HepG2 (cell line): ENCODE results near the gene MYO15A. TPM values are rescaled to one million over a fixed set of nuclear protein-coding genes. Genes with fewer than 3 reads are reported as not detected.

Experiments
- ARNT ChIP-seq: fragments of 450-650 bp; IDR thresholded peaks from 2 replicates; pipeline ENCODE4 v1.6.1; 2017
- ATF1 ChIP-seq: IDR thresholded peaks from 2 replicates; pipeline ENCODE4 v1.6.1; 2016; ENCODE audit warnings: mild to moderate bottlenecking, control low read depth
- DNMT1 ChIP-seq: sonication (generic); formaldehyde crosslinking; IDR thresholded peaks from 2 replicates; pipeline ENCODE4 v1.5.1; 2020; ENCODE audit warnings: mild to moderate bottlenecking, missing genetic modification reagents
- DPF2 ChIP-seq: sonication (generic); formaldehyde crosslinking; IDR thresholded peaks from 2 replicates; pipeline ENCODE4 v1.4.0; 2020; ENCODE audit warnings: mild to moderate bottlenecking, low read depth, missing genetic modification reagents, borderline replicate concordance
- ELF1 ChIP-seq: sonication (generic); formaldehyde crosslinking; IDR thresholded peaks from 2 replicates; pipeline ENCODE4 v1.4.0; 2020; ENCODE audit warnings: missing genetic modification reagents
- EP300 ChIP-seq, 3 experiments: sonication (generic) in 1 of 3; formaldehyde crosslinking in 1 of 3; IDR thresholded peaks; 2 replicates each; pipeline versions ENCODE4 v1.5.1 to v1.6.1; 2011 to 2020; ENCODE audit warnings: low read depth in 2 of 3, low read length in 2 of 3, borderline replicate concordance in 1 of 3, improper control_type of control experiment in 1 of 3, mild to moderate bottlenecking in 1 of 3, missing genetic modification reagents in 1 of 3, moderate library complexity in 1 of 3
- FOSL1 ChIP-seq: sonication (generic); formaldehyde crosslinking; IDR thresholded peaks from 2 replicates; pipeline ENCODE4 v1.9.0; 2021; ENCODE audit warnings: missing genetic modification reagents, borderline replicate concordance
- HNRNPH1 ChIP-seq: fragments of 200-400 bp; formaldehyde crosslinking; optimal IDR thresholded peaks from 2 replicates; pipeline ENCODE3; 2017; ENCODE audit warnings: mild to moderate bottlenecking, low read depth, low read length
- ISX ChIP-seq: sonication (generic); formaldehyde crosslinking; conservative IDR thresholded peaks from 2 replicates; pipeline ENCODE4 v1.5.0; 2020; ENCODE audit warnings: missing genetic modification reagents
- KDM5A ChIP-seq: fragments of 200-600 bp; sonication (generic); IDR thresholded peaks from 2 replicates; pipeline ENCODE4 v1.7.0; 2018; ENCODE audit warnings: antibody characterized with exemption, mild to moderate bottlenecking, low read length, borderline replicate concordance
- KLF11 ChIP-seq: IDR thresholded peaks from 2 replicates; pipeline ENCODE4 v1.6.1; 2016; ENCODE audit warnings: missing compliant biosample characterization
- MBD4 ChIP-seq: IDR thresholded peaks from 2 replicates; pipeline ENCODE4 v1.6.1; 2012; ENCODE audit warnings: low read length, inconsistent platforms, borderline replicate concordance
- NFE2L2 ChIP-seq: fragments of 150-350 bp; IDR thresholded peaks from 2 replicates; pipeline ENCODE4 v1.6.1; 2014; ENCODE audit warnings: low read length
- NR2F6 ChIP-seq, 2 experiments: IDR thresholded peaks; 2 replicates each; pipeline ENCODE4 v1.6.1; 2016; ENCODE audit warnings: antibody characterized with exemption in 1 of 2, mild to moderate bottlenecking in 1 of 2
- PTBP1 ChIP-seq: fragments of 200-400 bp; formaldehyde crosslinking; IDR thresholded peaks from 2 replicates; pipeline ENCODE4 v1.6.1; 2018; ENCODE audit warnings: low read length, low read depth; ENCODE audit not compliant: poor library complexity, severe bottlenecking
- RARA ChIP-seq: IDR thresholded peaks from 2 replicates; pipeline ENCODE4 v1.6.1; 2016; ENCODE audit warnings: missing genetic modification reagents, missing compliant biosample characterization
- TP53 ChIP-seq: sonication (generic); formaldehyde crosslinking; conservative IDR thresholded peaks from 2 replicates; pipeline ENCODE4 v1.4.0; 2020; ENCODE audit warnings: missing genetic modification reagents
- WIZ ChIP-seq: sonication (generic); formaldehyde crosslinking; IDR thresholded peaks from 2 replicates; pipeline ENCODE4 v1.5.1; 2020; ENCODE audit warnings: mild to moderate bottlenecking, missing genetic modification reagents
- ZNF138 ChIP-seq: sonication (generic); formaldehyde crosslinking; IDR thresholded peaks from 2 replicates; pipeline ENCODE4 v1.5.0; 2020; ENCODE audit warnings: mild to moderate bottlenecking, low read depth, missing genetic modification reagents
- ZNF160 ChIP-seq: sonication (generic); formaldehyde crosslinking; IDR thresholded peaks from 2 replicates; pipeline ENCODE4 v1.8.0; 2022; ENCODE audit warnings: mild to moderate bottlenecking, inconsistent platforms, missing genetic modification reagents
- ZNF17 ChIP-seq: sonication (generic); formaldehyde crosslinking; IDR thresholded peaks from 2 replicates; pipeline ENCODE4 v1.5.0; 2020; ENCODE audit warnings: mild to moderate bottlenecking, missing genetic modification reagents
- ZNF224 ChIP-seq: sonication (generic); formaldehyde crosslinking; IDR thresholded peaks from 2 replicates; pipeline ENCODE4 v1.5.0; 2020; ENCODE audit warnings: mild to moderate bottlenecking, missing genetic modification reagents
- ZNF557 ChIP-seq: sonication (generic); formaldehyde crosslinking; IDR thresholded peaks from 2 replicates; pipeline ENCODE4 v1.4.0; 2020; ENCODE audit warnings: missing genetic modification reagents
- ZNF572 ChIP-seq: sonication (generic); formaldehyde crosslinking; IDR thresholded peaks from 2 replicates; pipeline ENCODE4 v1.5.1; 2020; ENCODE audit warnings: mild to moderate bottlenecking, missing genetic modification reagents
- ZNF678 ChIP-seq: sonication (generic); formaldehyde crosslinking; IDR thresholded peaks from 2 replicates; pipeline ENCODE4 v1.4.0; 2020; ENCODE audit warnings: mild to moderate bottlenecking, missing genetic modification reagents
- ZSCAN22 ChIP-seq: sonication (generic); formaldehyde crosslinking; IDR thresholded peaks from 2 replicates; pipeline ENCODE4 v1.4.0; 2020; ENCODE audit warnings: mild to moderate bottlenecking, missing genetic modification reagents
- ZSCAN31 ChIP-seq: sonication (generic); formaldehyde crosslinking; IDR thresholded peaks from 2 replicates; pipeline ENCODE4 v1.5.0; 2020; ENCODE audit warnings: low read depth, mild to moderate bottlenecking, missing genetic modification reagents
- polyA plus RNA-seq, 8 experiments: library from polyadenylated mRNA; depleted of rRNA in 3 of 8; stranded (reverse) in 7 of 8; unstranded in 1 of 8; fragments of >200 nt; fragmentation: Illumina TruSeq in 4 of 8; extraction: Trizol in 4 of 8; gene quantifications; 2 replicates each; pipeline versions ENCODE4 v1.2.1 to v1.2.3, GENCODE V29; 2011 to 2016; ENCODE audit warnings: low read depth in 4 of 8, missing spikeins in 1 of 8, mixed read lengths in 1 of 8; ENCODE audit not compliant: insufficient read depth in 1 of 8
- total RNA-seq, 5 experiments: library from RNA; depleted of rRNA; stranded (reverse); fragments of >200 nt; fragmentation: Illumina TruSeq; extraction: Trizol; gene quantifications; 2 replicates each; pipeline ENCODE4 v1.2.3, GENCODE V29; 2016; ENCODE audit warnings: low read depth in 1 of 5
- TF ChIP-seq, protein P1 (sequence below): sonication (generic); formaldehyde crosslinking; IDR thresholded peaks from 2 replicates; pipeline ENCODE4 v1.8.0; 2022; ENCODE audit warnings: mild to moderate bottlenecking, missing genetic modification reagents, moderate library complexity
- TF ChIP-seq, protein P2 (sequence below): sonication (generic); formaldehyde crosslinking; IDR thresholded peaks from 2 replicates; pipeline ENCODE4 v1.4.0; 2020; ENCODE audit warnings: missing genetic modification reagents, mild to moderate bottlenecking, borderline replicate concordance

MYO15A gene
- total and polyA plus RNA-seq, 2 of the 13 experiments (the other 11 are each of a cell fraction or from before 2014, with no cell fraction given): 0.07 to 0.20 TPM

DNA sequence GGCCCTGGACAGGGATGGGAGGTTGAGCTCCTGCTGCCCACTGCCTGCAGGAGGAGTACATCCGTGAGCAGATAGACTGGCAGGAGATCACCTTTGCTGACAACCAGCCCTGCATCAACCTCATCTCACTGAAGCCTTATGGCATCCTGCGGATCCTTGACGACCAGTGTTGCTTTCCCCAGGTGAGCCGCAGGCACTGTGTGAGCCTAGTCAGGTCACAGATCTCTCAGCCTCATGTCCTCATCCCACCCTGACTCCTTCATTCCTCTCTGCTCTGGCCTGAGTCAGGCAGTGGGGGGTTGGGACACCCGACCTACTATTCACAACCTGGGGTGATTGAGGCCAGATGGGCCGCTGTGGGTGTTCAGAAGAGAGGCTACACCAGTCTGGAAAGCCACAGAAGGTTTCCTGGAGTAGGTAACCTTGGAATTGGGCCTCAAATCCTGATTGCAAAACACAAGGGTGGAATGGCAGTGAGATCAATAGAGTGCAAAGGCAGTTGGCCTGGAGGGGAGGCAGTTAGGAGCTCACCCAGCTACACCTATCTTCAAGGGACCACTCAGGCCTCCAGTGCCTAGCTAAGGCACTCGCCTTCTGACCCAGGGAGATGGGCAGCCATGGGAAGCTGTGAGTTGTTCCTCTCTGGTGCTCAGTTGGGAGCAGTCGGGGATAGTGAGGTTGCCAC lies 29.7 kb downstream of the MYO15A start (continued):
- TF ChIP-seq FOSL1 (CRISPR knock-in tag): no peak
- no peak for TF ChIP-seq TP53
- TF ChIP-seq ZNF17 (CRISPR knock-in tag): no peak
- no peak for TF ChIP-seq HNRNPH1
- peak; percentile 47; the same call in 1 of the 2 replicates for TF ChIP-seq NR2F6 (IDR thresholded peaks at IDR 0.05)
- peak; percentile 71; the same call in 1 of the 2 replicates for TF ChIP-seq NR2F6 (CRISPR knock-in tag; IDR thresholded peaks at IDR 0.05)
- peak; percentile 21; the same call in 1 of the 2 replicates for TF ChIP-seq ELF1 (CRISPR knock-in tag)
- no peak for TF ChIP-seq MBD4
- no peak for TF ChIP-seq KDM5A
- TF ChIP-seq, protein P1, sequence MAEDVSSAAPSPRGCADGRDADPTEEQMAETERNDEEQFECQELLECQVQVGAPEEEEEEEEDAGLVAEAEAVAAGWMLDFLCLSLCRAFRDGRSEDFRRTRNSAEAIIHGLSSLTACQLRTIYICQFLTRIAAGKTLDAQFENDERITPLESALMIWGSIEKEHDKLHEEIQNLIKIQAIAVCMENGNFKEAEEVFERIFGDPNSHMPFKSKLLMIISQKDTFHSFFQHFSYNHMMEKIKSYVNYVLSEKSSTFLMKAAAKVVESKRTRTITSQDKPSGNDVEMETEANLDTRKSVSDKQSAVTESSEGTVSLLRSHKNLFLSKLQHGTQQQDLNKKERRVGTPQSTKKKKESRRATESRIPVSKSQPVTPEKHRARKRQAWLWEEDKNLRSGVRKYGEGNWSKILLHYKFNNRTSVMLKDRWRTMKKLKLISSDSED: no peak
- no peak for TF ChIP-seq ATF1 (CRISPR knock-in tag)
- TF ChIP-seq WIZ (CRISPR knock-in tag): no peak
- no peak for TF ChIP-seq ISX (CRISPR knock-in tag)
- no peak for TF ChIP-seq ARNT
- no peak for TF ChIP-seq ZNF678 (CRISPR knock-in tag)
- peak; percentile 88; the same call in 1 of the 2 replicates for TF ChIP-seq ZSCAN31 (CRISPR knock-in tag)
- TF ChIP-seq EP300 (IDR thresholded peaks at IDR 0.05; ENCODE audit: low read depth in 2 of 2, low read length in 2 of 2): peak; percentile 23 to 68; a peak in 2 of 4 replicates
- no peak for TF ChIP-seq EP300 (CRISPR knock-in tag; IDR thresholded peaks at IDR 0.05; ENCODE audit: borderline replicate concordance)
- no peak for TF ChIP-seq DNMT1 (CRISPR knock-in tag)
- no peak for TF ChIP-seq ZNF160
- TF ChIP-seq, protein P2, sequence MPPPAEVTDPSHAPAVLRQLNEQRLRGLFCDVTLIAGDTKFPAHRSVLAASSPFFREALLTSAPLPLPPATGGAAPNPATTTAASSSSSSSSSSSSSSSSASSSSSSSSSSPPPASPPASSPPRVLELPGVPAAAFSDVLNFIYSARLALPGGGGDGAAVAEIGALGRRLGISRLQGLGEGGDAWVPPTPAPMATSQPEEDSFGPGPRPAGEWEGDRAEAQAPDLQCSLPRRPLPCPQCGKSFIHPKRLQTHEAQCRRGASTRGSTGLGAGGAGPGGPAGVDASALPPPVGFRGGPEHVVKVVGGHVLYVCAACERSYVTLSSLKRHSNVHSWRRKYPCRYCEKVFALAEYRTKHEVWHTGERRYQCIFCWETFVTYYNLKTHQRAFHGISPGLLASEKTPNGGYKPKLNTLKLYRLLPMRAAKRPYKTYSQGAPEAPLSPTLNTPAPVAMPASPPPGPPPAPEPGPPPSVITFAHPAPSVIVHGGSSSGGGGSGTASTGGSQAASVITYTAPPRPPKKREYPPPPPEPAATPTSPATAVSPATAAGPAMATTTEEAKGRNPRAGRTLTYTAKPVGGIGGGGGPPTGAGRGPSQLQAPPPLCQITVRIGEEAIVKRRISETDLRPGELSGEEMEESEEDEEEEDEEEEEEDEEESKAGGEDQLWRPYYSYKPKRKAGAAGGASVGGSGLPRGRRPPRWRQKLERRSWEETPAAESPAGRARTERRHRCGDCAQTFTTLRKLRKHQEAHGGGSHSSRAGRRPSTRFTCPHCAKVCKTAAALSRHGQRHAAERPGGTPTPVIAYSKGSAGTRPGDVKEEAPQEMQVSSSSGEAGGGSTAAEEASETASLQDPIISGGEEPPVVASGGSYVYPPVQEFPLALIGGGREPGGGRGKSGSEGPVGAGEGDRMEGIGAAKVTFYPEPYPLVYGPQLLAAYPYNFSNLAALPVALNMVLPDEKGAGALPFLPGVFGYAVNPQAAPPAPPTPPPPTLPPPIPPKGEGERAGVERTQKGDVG: 0 out of 2 replicates have a peak, but pooled peaks have one; percentile 56
- TF ChIP-seq RARA (CRISPR knock-in tag): peak; percentile 47
- TF ChIP-seq NFE2L2: no peak
- no peak for TF ChIP-seq ZNF557
- TF ChIP-seq DPF2: peak; percentile 84
- no peak for TF ChIP-seq ZNF138 (CRISPR knock-in tag)
- no peak for TF ChIP-seq PTBP1
- no peak for TF ChIP-seq KLF11 (CRISPR knock-in tag)
- no peak for TF ChIP-seq ZNF572
- TF ChIP-seq ZNF224 (CRISPR knock-in tag): no peak
- TF ChIP-seq ZSCAN22: no peak
